Astrocyte (in vitro differentiated cells and primary cell): ENCODE results near the gene FAAP100.

Experiments
- EZH2 ChIP-seq: IDR thresholded peaks from 2 replicates; pipeline ENCODE4 v1.6.1; 2012; ENCODE audit warnings: mild to moderate bottlenecking, low read length, inconsistent platforms; ENCODE audit not compliant: insufficient read depth
- TF ChIP-seq, protein P1 (sequence below): IDR thresholded peaks from 2 replicates; pipeline ENCODE4 v1.5.1; 2011; ENCODE audit warnings: low read depth, mild to moderate bottlenecking, inconsistent platforms, low read length, moderate library complexity; ENCODE audit not compliant: insufficient read depth

DNA sequence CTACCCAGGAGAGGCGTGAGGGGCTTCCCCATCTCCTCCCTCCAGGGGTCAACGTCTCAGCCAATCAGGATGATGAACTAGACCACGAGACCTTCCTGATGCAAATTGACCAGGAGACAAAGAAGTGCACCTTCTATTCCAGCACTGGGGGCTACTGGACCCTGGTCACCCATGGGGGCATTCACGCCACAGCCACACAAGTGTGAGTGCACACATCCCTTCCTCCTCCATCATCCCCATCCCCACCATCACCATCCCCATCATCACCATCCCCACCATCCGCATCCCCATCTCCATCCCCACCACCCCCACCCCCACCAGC is 17.2 kb downstream of the FAAP100 start:
- no peak for TF ChIP-seq EZH2
- TF ChIP-seq, protein P1, sequence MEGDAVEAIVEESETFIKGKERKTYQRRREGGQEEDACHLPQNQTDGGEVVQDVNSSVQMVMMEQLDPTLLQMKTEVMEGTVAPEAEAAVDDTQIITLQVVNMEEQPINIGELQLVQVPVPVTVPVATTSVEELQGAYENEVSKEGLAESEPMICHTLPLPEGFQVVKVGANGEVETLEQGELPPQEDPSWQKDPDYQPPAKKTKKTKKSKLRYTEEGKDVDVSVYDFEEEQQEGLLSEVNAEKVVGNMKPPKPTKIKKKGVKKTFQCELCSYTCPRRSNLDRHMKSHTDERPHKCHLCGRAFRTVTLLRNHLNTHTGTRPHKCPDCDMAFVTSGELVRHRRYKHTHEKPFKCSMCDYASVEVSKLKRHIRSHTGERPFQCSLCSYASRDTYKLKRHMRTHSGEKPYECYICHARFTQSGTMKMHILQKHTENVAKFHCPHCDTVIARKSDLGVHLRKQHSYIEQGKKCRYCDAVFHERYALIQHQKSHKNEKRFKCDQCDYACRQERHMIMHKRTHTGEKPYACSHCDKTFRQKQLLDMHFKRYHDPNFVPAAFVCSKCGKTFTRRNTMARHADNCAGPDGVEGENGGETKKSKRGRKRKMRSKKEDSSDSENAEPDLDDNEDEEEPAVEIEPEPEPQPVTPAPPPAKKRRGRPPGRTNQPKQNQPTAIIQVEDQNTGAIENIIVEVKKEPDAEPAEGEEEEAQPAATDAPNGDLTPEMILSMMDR: no peak
